Measurements from ENCODE around the gene CHST15. TPM values are rescaled to one million over a fixed set of nuclear protein-coding genes. Genes with fewer than 3 reads are reported as not detected.

CHST15 gene, protein sequence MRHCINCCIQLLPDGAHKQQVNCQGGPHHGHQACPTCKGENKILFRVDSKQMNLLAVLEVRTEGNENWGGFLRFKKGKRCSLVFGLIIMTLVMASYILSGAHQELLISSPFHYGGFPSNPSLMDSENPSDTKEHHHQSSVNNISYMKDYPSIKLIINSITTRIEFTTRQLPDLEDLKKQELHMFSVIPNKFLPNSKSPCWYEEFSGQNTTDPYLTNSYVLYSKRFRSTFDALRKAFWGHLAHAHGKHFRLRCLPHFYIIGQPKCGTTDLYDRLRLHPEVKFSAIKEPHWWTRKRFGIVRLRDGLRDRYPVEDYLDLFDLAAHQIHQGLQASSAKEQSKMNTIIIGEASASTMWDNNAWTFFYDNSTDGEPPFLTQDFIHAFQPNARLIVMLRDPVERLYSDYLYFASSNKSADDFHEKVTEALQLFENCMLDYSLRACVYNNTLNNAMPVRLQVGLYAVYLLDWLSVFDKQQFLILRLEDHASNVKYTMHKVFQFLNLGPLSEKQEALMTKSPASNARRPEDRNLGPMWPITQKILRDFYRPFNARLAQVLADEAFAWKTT
- 10 to 100 TPM in 1 of 2 donors, 1 to 10 TPM in 1; 4.7 to 10.2 TPM for total RNA-seq

DNA sequence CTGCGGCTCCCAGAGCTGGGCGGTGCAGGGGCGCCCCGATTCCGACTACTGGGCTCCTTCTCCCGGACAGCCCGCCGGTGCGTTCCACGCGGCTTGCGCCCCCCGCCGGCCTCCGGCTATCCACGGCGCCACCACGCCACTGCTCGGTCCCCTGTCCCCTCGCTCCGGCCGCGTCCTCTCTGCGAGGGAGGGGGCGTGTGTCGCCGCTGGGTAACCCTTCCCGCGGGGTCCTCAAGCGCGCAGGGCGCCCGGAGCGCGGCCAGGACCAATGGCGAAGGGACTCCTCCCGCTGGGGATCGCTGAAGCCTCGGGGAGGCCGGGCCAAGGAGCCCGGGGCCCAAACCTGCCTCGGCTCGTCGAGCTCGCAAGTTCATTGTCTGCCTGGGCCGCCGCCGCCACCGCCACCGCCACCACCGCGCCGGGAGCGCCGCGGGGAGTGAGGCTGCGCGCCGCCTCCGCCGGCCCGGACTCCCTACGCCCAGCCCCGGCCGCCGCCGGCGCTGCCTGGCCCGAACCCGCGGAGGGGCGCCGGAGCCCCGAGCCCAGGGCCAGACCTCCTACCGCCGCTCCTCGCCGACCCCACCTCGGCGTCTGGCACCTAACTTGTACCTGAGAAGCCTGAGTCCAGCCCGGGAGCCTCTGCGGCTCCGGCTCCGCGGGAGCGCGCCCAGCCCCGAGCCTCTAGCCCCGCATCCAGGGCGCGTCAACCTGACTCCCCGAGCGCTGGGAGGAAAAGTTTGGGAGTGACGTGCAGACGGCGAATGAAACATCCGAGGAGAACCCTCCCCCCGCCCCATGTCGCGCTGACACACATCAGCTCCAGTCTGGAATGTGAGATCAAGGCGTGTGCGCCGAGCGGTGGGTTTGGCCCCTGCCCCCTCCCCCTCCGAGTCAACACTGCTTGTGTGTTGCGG lies at the start of gene CHST15:
CHST15 (minus strand) TSS at position 739 of the 914 bp plus-strand sequence. CDS start 47,386 bp downstream, outside the sequence.
- TF ChIP-seq, protein P1, sequence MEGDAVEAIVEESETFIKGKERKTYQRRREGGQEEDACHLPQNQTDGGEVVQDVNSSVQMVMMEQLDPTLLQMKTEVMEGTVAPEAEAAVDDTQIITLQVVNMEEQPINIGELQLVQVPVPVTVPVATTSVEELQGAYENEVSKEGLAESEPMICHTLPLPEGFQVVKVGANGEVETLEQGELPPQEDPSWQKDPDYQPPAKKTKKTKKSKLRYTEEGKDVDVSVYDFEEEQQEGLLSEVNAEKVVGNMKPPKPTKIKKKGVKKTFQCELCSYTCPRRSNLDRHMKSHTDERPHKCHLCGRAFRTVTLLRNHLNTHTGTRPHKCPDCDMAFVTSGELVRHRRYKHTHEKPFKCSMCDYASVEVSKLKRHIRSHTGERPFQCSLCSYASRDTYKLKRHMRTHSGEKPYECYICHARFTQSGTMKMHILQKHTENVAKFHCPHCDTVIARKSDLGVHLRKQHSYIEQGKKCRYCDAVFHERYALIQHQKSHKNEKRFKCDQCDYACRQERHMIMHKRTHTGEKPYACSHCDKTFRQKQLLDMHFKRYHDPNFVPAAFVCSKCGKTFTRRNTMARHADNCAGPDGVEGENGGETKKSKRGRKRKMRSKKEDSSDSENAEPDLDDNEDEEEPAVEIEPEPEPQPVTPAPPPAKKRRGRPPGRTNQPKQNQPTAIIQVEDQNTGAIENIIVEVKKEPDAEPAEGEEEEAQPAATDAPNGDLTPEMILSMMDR (IDR thresholded peaks at IDR 0.05) = no peak
- Histone ChIP-seq H3K4me1 (peaks cover 4% of the 10 kb centered on the region), H3K9me3 (no peaks in the 10 kb centered on the region), H3K27ac (peak within 1 kb of the TSS; percentile 25), H3K4me3 (peak within 1 kb of the TSS; percentile 23), H3K36me3 (no peaks in the 10 kb centered on the region), H3K9ac (ENCODE audit: low read depth in 2 of 2, low read length in 2 of 2) (peak within 1 kb of the TSS; percentile 58 to 81), H3K27me3 (peaks cover 44% of the 10 kb centered on the region)
- intact Hi-C loops (cut with DNase I) = no loop called here
- DNase-seq = no peak

DNA sequence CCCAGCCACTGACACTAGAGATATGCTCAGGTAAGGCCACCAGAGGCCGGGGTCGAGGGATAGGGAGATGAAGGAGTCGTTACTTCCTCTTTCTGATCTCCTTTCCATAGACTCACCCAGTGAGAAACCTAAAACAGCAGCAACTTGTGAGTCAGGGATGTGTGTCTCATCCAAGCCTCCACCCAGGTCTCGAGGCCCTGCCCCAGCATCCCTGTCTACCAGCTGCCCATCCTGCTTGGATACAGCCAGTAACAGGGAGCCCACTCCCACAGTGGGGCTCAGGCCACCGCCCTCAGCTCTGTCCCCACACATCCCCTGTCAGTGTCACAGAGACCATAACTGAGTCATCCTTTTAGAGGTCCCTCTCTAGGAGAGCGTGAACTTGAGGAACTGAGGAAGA lies 49.6 kb upstream of the CHST15 start:
- H3K9ac ChIP-seq (ENCODE audit: low read depth in 2 of 2, low read length in 2 of 2) = no peak overlapping the region
- intact Hi-C loops (cut with DNase I) = no loop called here
- no peak overlapping the region for H3K4me3 ChIP-seq
- H3K9me3 ChIP-seq = no peaks in the 10 kb centered on the region
- H3K27ac ChIP-seq = no peak overlapping the region
- no peaks in the 10 kb centered on the region for H3K36me3 ChIP-seq
- H3K4me1 ChIP-seq = no peaks in the 10 kb centered on the region
- no peak for DNase-seq
- no peaks in the 10 kb centered on the region for H3K27me3 ChIP-seq
- TF ChIP-seq, protein P1 (IDR thresholded peaks at IDR 0.05) = no peak

DNA sequence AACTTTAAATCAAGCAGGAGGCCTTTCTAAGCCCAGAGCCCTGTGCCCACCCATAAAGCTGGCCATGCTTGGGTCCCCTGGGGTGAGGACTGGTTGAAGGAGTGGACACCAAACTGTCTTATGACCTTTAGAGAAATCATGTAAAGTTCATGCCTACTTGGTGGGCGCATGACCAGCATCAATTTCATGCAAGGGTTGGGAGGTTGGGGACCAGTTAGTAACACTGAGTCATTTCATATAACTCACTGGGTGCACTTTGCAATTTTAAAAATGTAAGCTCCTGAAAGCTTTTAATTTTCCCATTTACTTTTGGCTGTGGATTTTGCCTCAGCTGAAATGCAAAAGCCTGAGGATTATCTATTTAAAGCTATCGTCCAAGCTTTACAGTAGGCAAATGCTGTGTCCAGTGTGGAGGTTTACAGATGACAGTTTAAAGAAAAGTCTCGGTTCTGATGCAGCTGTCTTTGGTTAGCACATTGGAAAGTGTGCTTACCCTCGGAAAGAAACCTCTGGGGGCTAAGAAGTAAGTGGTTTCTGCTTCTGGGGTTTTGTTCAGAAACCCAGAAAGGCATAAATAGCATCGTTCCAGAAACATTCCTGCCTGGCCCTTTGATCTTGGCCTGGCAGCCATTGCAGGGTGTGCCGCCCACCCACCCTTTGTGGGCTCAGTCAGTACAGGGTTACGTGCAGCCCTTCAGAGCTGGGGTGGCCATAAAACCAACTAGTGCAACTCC lies 48.8 kb upstream of the CHST15 start:
- Histone ChIP-seq H3K36me3 (no peaks in the 10 kb centered on the region), H3K27ac (no peak overlapping the region), H3K9ac (ENCODE audit: low read depth in 2 of 2, low read length in 2 of 2) (no peak overlapping the region), H3K27me3 (no peaks in the 10 kb centered on the region), H3K4me1 (no peaks in the 10 kb centered on the region), H3K4me3 (no peak overlapping the region), H3K9me3 (no peaks in the 10 kb centered on the region)
- TF ChIP-seq, protein P1 (IDR thresholded peaks at IDR 0.05) = no peak
- DNase-seq = no peak
- intact Hi-C loops (cut with DNase I) = no loop called here

DNA sequence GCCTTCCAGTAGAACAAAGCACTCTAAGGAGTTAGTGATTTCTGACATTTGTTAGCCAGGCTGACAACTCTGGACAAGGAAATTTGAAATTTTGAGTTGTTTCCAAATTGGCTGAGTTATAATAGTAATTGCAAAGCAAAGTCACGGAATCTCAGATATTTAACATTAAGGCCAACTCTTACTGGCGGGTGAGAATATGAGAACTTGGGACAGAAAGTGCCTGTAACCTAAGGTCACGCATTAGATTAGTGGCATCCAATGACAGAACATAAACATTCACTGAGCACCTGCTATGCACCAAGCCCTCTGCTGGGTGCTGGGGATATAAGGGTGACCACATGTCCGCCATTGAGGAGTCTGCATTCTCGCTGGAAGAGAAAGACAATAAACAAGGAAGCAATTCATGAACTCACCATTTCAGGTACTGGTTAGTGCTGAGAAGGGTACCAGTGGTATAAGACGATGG lies 45.5 kb upstream of the CHST15 start:
- H3K36me3 ChIP-seq = no peaks in the 10 kb centered on the region
- intact Hi-C loops (cut with DNase I) = no loop called here
- no peak overlapping the region for H3K9ac ChIP-seq (ENCODE audit: low read depth in 2 of 2, low read length in 2 of 2)
- no peak overlapping the region for H3K4me3 ChIP-seq
- no peak overlapping the region for H3K27ac ChIP-seq
- H3K27me3 ChIP-seq = no peaks in the 10 kb centered on the region
- H3K9me3 ChIP-seq = no peaks in the 10 kb centered on the region
- no peaks in the 10 kb centered on the region for H3K4me1 ChIP-seq
- no peak for DNase-seq
- TF ChIP-seq, protein P1 (IDR thresholded peaks at IDR 0.05) = no peak

Measured in colonic mucosa (tissue), 4 donors.